HEK293 (cell line): ENCODE data around the gene ITGB8.

Experiments
- CTCF ChIA-PET: fragments of 350-600 bp; formaldehyde crosslinking; extraction: SDS; loops from one replicate; lab custom pipeline; 2021; ENCODE audit warnings: antibody characterized with exemption; lab: Yijun Ruan, JAX
- POLR2A ChIA-PET: fragments of 300-600 bp; formaldehyde crosslinking; extraction: SDS; loops from one replicate; lab custom pipeline; 2020; ENCODE audit warnings: antibody characterized with exemption, inconsistent platforms; lab: Yijun Ruan, JAX
- H3K27ac ChIP-seq: fragments of 200-500 bp; sonication (Bioruptor generic); 2 replicates; pipeline ENCODE4 v1.5.1; 2014; ENCODE audit warnings: low read depth, low read length, control low read depth, inconsistent platforms; ENCODE audit errors: extremely low read depth
- H3K36me3 ChIP-seq, 2 experiments: fragments of 200-500 bp in 1 of 2; sonication (Bioruptor generic) in 1 of 2; 1 replicate in 1 of 2; 2 replicates in 1 of 2; pipeline ENCODE4 v1.5.1; 2014 to 2017; ENCODE audit warnings: inconsistent platforms in 2 of 2, low read length in 2 of 2; ENCODE audit not compliant: control insufficient read depth in 2 of 2, insufficient read depth in 1 of 2
- H3K4me1 ChIP-seq: fragments of 200-500 bp; sonication (Bioruptor generic); 2 replicates; pipeline ENCODE4 v1.5.1; 2014; ENCODE audit warnings: mild to moderate bottlenecking, low read length, inconsistent platforms; ENCODE audit not compliant: control insufficient read depth, insufficient read depth
- H3K4me3 ChIP-seq: 2 replicates; pipeline ENCODE4 v1.5.1; 2011; ENCODE audit warnings: low read depth, mild to moderate bottlenecking, control low read depth, low read length, moderate library complexity
- H3K9me3 ChIP-seq: fragments of 200-500 bp; sonication (Bioruptor generic); 2 replicates; pipeline ENCODE4 v1.5.1; 2014; ENCODE audit warnings: low read depth, low read length, inconsistent platforms; ENCODE audit not compliant: control insufficient read depth, insufficient read depth
- GLIS1 ChIP-seq: fragments of 450-650 bp; formaldehyde crosslinking; IDR thresholded peaks from 2 replicates; pipeline ENCODE4 v1.5.1; 2016; ENCODE audit warnings: missing biosample characterization, missing genetic modification characterization
- SCRT1 ChIP-seq: fragments of 450-650 bp; formaldehyde crosslinking; IDR thresholded peaks from 2 replicates; pipeline ENCODE4 v1.5.1; 2016; ENCODE audit warnings: missing biosample characterization, missing genetic modification characterization, borderline replicate concordance
- YY2 ChIP-seq: fragments of 450-650 bp; formaldehyde crosslinking; IDR thresholded peaks from 2 replicates; pipeline ENCODE4 v1.5.1; 2016; ENCODE audit warnings: missing biosample characterization, missing genetic modification characterization
- ZEB2 ChIP-seq: fragments of 450-650 bp; formaldehyde crosslinking; IDR thresholded peaks from 2 replicates; pipeline ENCODE4 v1.5.1; 2016; ENCODE audit warnings: missing biosample characterization, missing genetic modification characterization
- ZNF138 ChIP-seq: fragments of 450-650 bp; formaldehyde crosslinking; IDR thresholded peaks from 2 replicates; pipeline ENCODE4 v1.5.1; 2016; ENCODE audit warnings: missing biosample characterization, missing genetic modification characterization, borderline replicate concordance
- ZNF24 ChIP-seq: fragments of 450-650 bp; formaldehyde crosslinking; IDR thresholded peaks from 2 replicates; pipeline ENCODE4 v1.5.1; 2016; ENCODE audit warnings: missing biosample characterization, missing genetic modification characterization
- ZNF302 ChIP-seq: fragments of 450-650 bp; formaldehyde crosslinking; IDR thresholded peaks from 2 replicates; pipeline ENCODE4 v1.5.1; 2016; ENCODE audit warnings: missing biosample characterization, missing genetic modification characterization, low read depth
- ZNF341 ChIP-seq: fragments of 450-650 bp; formaldehyde crosslinking; IDR thresholded peaks from 2 replicates; pipeline ENCODE4; 2016; ENCODE audit warnings: low read depth, missing biosample characterization, missing genetic modification characterization
- ZNF473 ChIP-seq: fragments of 450-650 bp; formaldehyde crosslinking; IDR thresholded peaks from 2 replicates; pipeline ENCODE4 v1.5.1; 2017; ENCODE audit warnings: missing biosample characterization, missing genetic modification characterization
- ZNF626 ChIP-seq: fragments of 450-650 bp; sonication (Bioruptor Pico); formaldehyde crosslinking; IDR thresholded peaks from 2 replicates; pipeline ENCODE4 v1.5.1; 2018; ENCODE audit warnings: missing biosample characterization, missing genetic modification characterization, inconsistent platforms
- ZNF658 ChIP-seq: fragments of 450-650 bp; formaldehyde crosslinking; IDR thresholded peaks from 2 replicates; pipeline ENCODE4; 2016; ENCODE audit warnings: missing biosample characterization, missing genetic modification characterization
- ZNF776 ChIP-seq: fragments of 450-650 bp; formaldehyde crosslinking; IDR thresholded peaks from 2 replicates; pipeline ENCODE4 v1.5.0; 2017; ENCODE audit warnings: missing biosample characterization, missing genetic modification characterization, borderline replicate concordance
- ZNF830 ChIP-seq: fragments of 450-650 bp; IDR thresholded peaks from 2 replicates; pipeline ENCODE4 v1.5.0; 2018; ENCODE audit warnings: missing biosample characterization, missing genetic modification characterization, low read depth, mild to moderate bottlenecking, moderate library complexity
- ZNF843 ChIP-seq: fragments of 450-650 bp; formaldehyde crosslinking; IDR thresholded peaks from 2 replicates; pipeline ENCODE4 v1.5.1; 2016; ENCODE audit warnings: missing biosample characterization, missing genetic modification characterization
- TF ChIP-seq, protein P1 (sequence below): fragments of 450-650 bp; IDR thresholded peaks from 2 replicates; pipeline ENCODE4 v1.5.1; 2018; ENCODE audit warnings: missing biosample characterization, mild to moderate bottlenecking, missing genetic modification characterization
- TF ChIP-seq, protein P2 (sequence below): fragments of 450-650 bp; formaldehyde crosslinking; conservative IDR thresholded peaks from 2 replicates; pipeline ENCODE4 v1.5.1; 2016; ENCODE audit warnings: low read depth, missing biosample characterization, missing genetic modification characterization
- TF ChIP-seq, protein P3 (sequence below): fragments of 450-650 bp; formaldehyde crosslinking; IDR thresholded peaks from 2 replicates; pipeline ENCODE4 v1.5.1; 2017; ENCODE audit warnings: missing biosample characterization, missing genetic modification characterization
- TF ChIP-seq, protein P4 (sequence below): fragments of 450-650 bp; formaldehyde crosslinking; IDR thresholded peaks from 2 replicates; pipeline ENCODE4 v1.5.1; 2016; ENCODE audit warnings: missing biosample characterization, missing genetic modification characterization

ITGB8 gene

DNA sequence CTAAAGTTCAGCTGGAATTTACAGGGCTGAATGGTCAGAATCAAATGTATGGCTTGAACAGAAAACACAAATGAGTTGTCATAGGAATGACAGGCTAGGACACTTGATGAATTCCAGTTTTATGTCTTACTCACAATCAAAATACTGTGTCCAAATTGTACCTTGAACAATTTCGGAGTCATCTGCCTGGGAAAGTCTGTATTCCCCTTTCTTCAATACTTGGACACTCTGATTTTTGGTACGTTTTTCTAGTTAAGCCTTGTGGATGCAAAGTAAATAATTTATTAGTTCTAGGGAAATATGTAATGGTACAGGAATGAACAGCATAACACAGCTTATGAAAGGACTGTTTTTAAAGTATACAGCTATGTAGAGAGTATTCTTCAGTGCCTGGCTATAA lies 100.4 kb downstream of the ITGB8 start:
- H3K4me1 ChIP-seq = no peaks in the 10 kb centered on the region
- no peak for TF ChIP-seq ZNF24 (tag by site-specific recombination)
- TF ChIP-seq, protein P1, sequence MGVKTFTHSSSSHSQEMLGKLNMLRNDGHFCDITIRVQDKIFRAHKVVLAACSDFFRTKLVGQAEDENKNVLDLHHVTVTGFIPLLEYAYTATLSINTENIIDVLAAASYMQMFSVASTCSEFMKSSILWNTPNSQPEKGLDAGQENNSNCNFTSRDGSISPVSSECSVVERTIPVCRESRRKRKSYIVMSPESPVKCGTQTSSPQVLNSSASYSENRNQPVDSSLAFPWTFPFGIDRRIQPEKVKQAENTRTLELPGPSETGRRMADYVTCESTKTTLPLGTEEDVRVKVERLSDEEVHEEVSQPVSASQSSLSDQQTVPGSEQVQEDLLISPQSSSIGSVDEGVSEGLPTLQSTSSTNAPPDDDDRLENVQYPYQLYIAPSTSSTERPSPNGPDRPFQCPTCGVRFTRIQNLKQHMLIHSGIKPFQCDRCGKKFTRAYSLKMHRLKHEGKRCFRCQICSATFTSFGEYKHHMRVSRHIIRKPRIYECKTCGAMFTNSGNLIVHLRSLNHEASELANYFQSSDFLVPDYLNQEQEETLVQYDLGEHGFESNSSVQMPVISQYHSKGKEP (tag by site-specific recombination) = no peak
- TF ChIP-seq ZNF302 (tag by site-specific recombination) = no peak
- no peak for TF ChIP-seq ZNF626 (tag by site-specific recombination)
- no peak for TF ChIP-seq ZNF658 (tag by site-specific recombination)
- no peak overlapping the region for H3K4me3 ChIP-seq
- no peaks in the 10 kb centered on the region for H3K36me3 ChIP-seq
- CTCF ChIA-PET = interaction anchor here (0.6 to 1.0 kb wide), 4 partner anchors 9 to 696 kb away, joined by 3 to 4 read pairs (median 3); no protein-coding TSS in a partner anchor
- H3K27ac ChIP-seq = no peak overlapping the region
- no peaks in the 10 kb centered on the region for H3K9me3 ChIP-seq
- POLR2A ChIA-PET = no interaction called here

DNA sequence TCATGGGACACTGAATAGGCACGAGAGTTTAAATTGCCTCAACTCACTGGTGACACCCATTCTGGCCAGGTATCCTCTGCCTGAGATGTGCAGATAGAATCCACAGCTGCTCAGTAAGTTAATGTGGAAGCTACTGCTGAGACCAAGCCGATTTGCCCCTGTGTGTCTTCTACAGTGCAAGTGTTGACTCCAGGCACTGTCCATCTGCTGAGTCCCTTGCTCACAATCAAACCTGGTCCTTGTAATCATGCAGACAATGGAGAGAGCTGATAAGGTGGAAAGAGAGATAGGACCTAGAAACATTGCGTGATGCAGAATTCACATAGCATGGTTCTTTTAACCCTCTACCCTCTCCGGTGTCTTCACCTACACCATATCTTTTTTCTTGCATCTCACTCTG lies 101.4 kb downstream of the ITGB8 start:
- POLR2A ChIA-PET = no interaction called here
- H3K4me1 ChIP-seq = no peaks in the 10 kb centered on the region
- H3K9me3 ChIP-seq = no peaks in the 10 kb centered on the region

DNA sequence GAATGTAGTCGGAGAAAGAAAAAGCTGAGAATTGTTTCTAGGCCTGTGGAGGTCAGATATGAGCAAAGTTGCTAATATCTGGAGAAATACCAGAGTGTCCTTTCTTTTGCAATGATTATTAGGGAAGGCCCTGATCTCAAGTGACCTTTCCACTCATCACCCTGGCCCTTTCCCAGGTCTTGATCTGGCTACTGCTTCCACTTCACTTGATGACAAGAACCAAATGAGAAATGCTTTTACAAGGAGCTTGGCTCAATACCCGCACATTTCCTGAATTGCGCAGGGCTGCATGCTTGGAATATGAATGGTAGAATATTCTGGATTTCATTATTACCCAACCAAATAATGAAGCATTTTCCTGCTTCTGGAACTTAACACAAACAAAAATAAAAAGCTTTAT lies 104.6 kb downstream of the ITGB8 start:
- Histone ChIP-seq H3K4me3 (no peak overlapping the region), H3K36me3 (no peaks in the 10 kb centered on the region), H3K27ac (no peak overlapping the region), H3K9me3 (no peaks in the 10 kb centered on the region), H3K4me1 (peaks cover 21% of the 10 kb centered on the region)
- ChIA-PET POLR2A (no interaction called here), CTCF (interaction anchor here (0.6 kb wide), 2 partner anchors 188 to 701 kb away, joined by 3 read pairs; no protein-coding TSS in a partner anchor)
- TF ChIP-seq ZEB2 (tag by site-specific recombination) (no peak), ZNF138 (tag by site-specific recombination) (no peak), ZNF473 (tag by site-specific recombination) (no peak), ZNF341 (tag by site-specific recombination) (no peak), GLIS1 (tag by site-specific recombination) (no peak), ZNF843 (tag by site-specific recombination) (no peak), ZNF830 (tag by site-specific recombination) (no peak), YY2 (tag by site-specific recombination) (no peak)
- TF ChIP-seq, protein P2, sequence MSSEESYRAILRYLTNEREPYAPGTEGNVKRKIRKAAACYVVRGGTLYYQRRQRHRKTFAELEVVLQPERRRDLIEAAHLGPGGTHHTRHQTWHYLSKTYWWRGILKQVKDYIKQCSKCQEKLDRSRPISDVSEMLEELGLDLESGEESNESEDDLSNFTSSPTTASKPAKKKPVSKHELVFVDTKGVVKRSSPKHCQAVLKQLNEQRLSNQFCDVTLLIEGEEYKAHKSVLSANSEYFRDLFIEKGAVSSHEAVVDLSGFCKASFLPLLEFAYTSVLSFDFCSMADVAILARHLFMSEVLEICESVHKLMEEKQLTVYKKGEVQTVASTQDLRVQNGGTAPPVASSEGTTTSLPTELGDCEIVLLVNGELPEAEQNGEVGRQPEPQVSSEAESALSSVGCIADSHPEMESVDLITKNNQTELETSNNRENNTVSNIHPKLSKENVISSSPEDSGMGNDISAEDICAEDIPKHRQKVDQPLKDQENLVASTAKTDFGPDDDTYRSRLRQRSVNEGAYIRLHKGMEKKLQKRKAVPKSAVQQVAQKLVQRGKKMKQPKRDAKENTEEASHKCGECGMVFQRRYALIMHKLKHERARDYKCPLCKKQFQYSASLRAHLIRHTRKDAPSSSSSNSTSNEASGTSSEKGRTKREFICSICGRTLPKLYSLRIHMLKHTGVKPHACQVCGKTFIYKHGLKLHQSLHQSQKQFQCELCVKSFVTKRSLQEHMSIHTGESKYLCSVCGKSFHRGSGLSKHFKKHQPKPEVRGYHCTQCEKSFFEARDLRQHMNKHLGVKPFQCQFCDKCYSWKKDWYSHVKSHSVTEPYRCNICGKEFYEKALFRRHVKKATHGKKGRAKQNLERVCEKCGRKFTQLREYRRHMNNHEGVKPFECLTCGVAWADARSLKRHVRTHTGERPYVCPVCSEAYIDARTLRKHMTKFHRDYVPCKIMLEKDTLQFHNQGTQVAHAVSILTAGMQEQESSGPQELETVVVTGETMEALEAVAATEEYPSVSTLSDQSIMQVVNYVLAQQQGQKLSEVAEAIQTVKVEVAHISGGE (tag by site-specific recombination) = no peak
- TF ChIP-seq, protein P3, sequence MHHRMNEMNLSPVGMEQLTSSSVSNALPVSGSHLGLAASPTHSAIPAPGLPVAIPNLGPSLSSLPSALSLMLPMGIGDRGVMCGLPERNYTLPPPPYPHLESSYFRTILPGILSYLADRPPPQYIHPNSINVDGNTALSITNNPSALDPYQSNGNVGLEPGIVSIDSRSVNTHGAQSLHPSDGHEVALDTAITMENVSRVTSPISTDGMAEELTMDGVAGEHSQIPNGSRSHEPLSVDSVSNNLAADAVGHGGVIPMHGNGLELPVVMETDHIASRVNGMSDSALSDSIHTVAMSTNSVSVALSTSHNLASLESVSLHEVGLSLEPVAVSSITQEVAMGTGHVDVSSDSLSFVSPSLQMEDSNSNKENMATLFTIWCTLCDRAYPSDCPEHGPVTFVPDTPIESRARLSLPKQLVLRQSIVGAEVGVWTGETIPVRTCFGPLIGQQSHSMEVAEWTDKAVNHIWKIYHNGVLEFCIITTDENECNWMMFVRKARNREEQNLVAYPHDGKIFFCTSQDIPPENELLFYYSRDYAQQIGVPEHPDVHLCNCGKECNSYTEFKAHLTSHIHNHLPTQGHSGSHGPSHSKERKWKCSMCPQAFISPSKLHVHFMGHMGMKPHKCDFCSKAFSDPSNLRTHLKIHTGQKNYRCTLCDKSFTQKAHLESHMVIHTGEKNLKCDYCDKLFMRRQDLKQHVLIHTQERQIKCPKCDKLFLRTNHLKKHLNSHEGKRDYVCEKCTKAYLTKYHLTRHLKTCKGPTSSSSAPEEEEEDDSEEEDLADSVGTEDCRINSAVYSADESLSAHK (tag by site-specific recombination) = no peak

More for the DNA sequence above, 101.4 kb downstream of the ITGB8 start:
- H3K4me3 ChIP-seq = no peak overlapping the region
- H3K27ac ChIP-seq = no peak overlapping the region
- no peaks in the 10 kb centered on the region for H3K36me3 ChIP-seq
- CTCF ChIA-PET = interaction anchor here (1.1 kb wide), 1 partner anchor 8 kb away, joined by 3 read pairs; no protein-coding TSS in a partner anchor
- no peak for TF ChIP-seq ZNF776
- TF ChIP-seq, protein P4, sequence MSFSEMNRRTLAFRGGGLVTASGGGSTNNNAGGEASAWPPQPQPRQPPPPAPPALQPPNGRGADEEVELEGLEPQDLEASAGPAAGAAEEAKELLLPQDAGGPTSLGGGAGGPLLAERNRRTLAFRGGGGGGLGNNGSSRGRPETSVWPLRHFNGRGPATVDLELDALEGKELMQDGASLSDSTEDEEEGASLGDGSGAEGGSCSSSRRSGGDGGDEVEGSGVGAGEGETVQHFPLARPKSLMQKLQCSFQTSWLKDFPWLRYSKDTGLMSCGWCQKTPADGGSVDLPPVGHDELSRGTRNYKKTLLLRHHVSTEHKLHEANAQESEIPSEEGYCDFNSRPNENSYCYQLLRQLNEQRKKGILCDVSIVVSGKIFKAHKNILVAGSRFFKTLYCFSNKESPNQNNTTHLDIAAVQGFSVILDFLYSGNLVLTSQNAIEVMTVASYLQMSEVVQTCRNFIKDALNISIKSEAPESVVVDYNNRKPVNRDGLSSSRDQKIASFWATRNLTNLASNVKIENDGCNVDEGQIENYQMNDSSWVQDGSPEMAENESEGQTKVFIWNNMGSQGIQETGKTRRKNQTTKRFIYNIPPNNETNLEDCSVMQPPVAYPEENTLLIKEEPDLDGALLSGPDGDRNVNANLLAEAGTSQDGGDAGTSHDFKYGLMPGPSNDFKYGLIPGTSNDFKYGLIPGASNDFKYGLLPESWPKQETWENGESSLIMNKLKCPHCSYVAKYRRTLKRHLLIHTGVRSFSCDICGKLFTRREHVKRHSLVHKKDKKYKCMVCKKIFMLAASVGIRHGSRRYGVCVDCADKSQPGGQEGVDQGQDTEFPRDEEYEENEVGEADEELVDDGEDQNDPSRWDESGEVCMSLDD (tag by site-specific recombination) = no peak
- no peak for TF ChIP-seq SCRT1 (tag by site-specific recombination)
- TF ChIP-seq, protein P1 (tag by site-specific recombination) = no peak
